HepG2 (cell line): ENCODE results near the gene KRTAP10-6. TPM values are rescaled to one million over a fixed set of nuclear protein-coding genes. Genes with fewer than 3 reads are reported as not detected.

Experiments
- NRL ChIP-seq: sonication (generic); formaldehyde crosslinking; IDR thresholded peaks from 2 replicates; pipeline ENCODE4 v1.5.0; 2020; ENCODE audit warnings: missing genetic modification reagents, mild to moderate bottlenecking, moderate library complexity, borderline replicate concordance
- SETDB1 ChIP-seq: sonication (generic); formaldehyde crosslinking; IDR thresholded peaks from 2 replicates; pipeline ENCODE4 v1.5.1; 2020; ENCODE audit warnings: missing genetic modification reagents, mild to moderate bottlenecking, borderline replicate concordance
- SKI ChIP-seq: fragments of 450-650 bp; IDR thresholded peaks from one replicate; pipeline ENCODE4 v1.6.1; 2018; ENCODE audit warnings: mild to moderate bottlenecking; ENCODE audit not compliant: partially characterized antibody
- SP2 ChIP-seq: sonication (generic); formaldehyde crosslinking; IDR thresholded peaks from 2 replicates; pipeline ENCODE4 v1.5.1; 2020; ENCODE audit warnings: mild to moderate bottlenecking, missing genetic modification reagents
- TOPORS ChIP-seq: sonication (generic); formaldehyde crosslinking; IDR thresholded peaks from 2 replicates; pipeline ENCODE4 v1.8.0; 2023; ENCODE audit warnings: mild to moderate bottlenecking, missing genetic modification reagents
- U2AF2 ChIP-seq: fragments of 200-400 bp; formaldehyde crosslinking; IDR thresholded peaks from 2 replicates; pipeline ENCODE4 v1.6.1; 2017; ENCODE audit warnings: low read depth, mild to moderate bottlenecking, low read length
- ZNF816 ChIP-seq: sonication (generic); formaldehyde crosslinking; IDR thresholded peaks from 2 replicates; pipeline ENCODE4 v1.8.0; 2022; ENCODE audit warnings: missing genetic modification reagents, mild to moderate bottlenecking, borderline replicate concordance
- ZSCAN21 ChIP-seq: sonication (generic); formaldehyde crosslinking; IDR thresholded peaks from 2 replicates; pipeline ENCODE4 v1.8.0; 2022; ENCODE audit warnings: mild to moderate bottlenecking, missing genetic modification reagents, moderate library complexity, borderline replicate concordance
- polyA plus RNA-seq, 8 experiments: library from polyadenylated mRNA; depleted of rRNA in 3 of 8; stranded (reverse) in 7 of 8; unstranded in 1 of 8; fragments of >200 nt; fragmentation: Illumina TruSeq in 4 of 8; extraction: Trizol in 4 of 8; gene quantifications; 2 replicates each; pipeline versions ENCODE4 v1.2.1 to v1.2.3, GENCODE V29; 2011 to 2016; ENCODE audit warnings: low read depth in 4 of 8, missing spikeins in 1 of 8, mixed read lengths in 1 of 8; ENCODE audit not compliant: insufficient read depth in 1 of 8
- total RNA-seq, 5 experiments: library from RNA; depleted of rRNA; stranded (reverse); fragments of >200 nt; fragmentation: Illumina TruSeq; extraction: Trizol; gene quantifications; 2 replicates each; pipeline ENCODE4 v1.2.3, GENCODE V29; 2016; ENCODE audit warnings: low read depth in 1 of 5
- TF ChIP-seq, protein P1 (sequence below): sonication (generic); formaldehyde crosslinking; IDR thresholded peaks from 2 replicates; pipeline ENCODE4 v1.5.1; 2020; ENCODE audit warnings: mild to moderate bottlenecking, missing genetic modification reagents
- TF ChIP-seq, protein P2 (sequence below): sonication (generic); formaldehyde crosslinking; IDR thresholded peaks from 2 replicates; pipeline ENCODE4 v1.5.0; 2020; ENCODE audit warnings: missing genetic modification reagents

Gene KRTAP10-6
- total and polyA plus RNA-seq, 2 of the 13 experiments (the other 11 are each of a cell fraction or from before 2014, with no cell fraction given), result not detected

DNA sequence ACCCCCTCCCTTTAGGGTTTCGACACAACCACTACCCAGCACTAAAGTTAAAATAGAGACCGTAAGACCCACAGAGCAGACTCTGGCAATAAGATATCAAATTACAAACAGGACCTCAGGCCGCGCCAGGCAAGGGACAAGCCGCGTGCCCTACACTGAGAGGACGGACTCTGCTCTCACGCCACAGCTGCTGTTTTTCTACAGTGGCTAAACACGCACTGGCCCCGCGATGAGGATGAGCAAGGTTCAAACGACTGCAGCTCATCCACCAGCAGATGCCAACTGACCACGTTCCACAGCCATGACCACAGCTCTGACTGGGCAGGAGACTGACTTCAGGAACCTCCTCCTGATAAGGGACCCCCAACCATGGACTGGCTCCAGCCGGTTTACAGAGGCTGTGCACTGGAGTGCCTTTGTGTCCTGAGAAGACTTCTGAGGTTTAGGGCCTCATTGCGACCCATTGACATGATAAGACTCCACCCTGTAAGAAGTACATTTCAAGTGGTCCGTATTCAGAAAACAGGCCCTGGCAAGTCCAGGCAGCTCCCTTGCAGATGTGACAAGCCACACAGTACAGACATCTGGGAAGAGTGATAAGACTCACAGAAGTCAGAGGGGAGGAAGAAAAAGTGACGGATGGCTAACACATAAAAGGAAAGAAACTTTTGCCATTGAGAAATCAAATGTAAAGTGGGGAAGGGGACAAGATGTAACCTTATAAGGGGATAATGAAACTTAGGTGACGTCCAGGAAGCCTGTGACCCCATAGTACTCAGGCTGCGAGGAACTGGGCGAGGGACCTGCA lies 1.5 kb upstream of the KRTAP10-6 start (continued):
- TF ChIP-seq SP2 (CRISPR knock-in tag) (peak; percentile 21; the same call in 1 of the 2 replicates), TOPORS (CRISPR knock-in tag) (0 out of 2 replicates have a peak, but pooled peaks have one; percentile 66), SKI (peak; percentile 73), ZNF816 (peak; percentile 80; the same call in 1 of the 2 replicates), ZSCAN21 (CRISPR knock-in tag) (peak; percentile 71), U2AF2 (no peak), SETDB1 (CRISPR knock-in tag) (peak; percentile 79; the same call in 1 of the 2 replicates), NRL (CRISPR knock-in tag) (peak; percentile 84; the same call in 1 of the 2 replicates)
- TF ChIP-seq, protein P1, sequence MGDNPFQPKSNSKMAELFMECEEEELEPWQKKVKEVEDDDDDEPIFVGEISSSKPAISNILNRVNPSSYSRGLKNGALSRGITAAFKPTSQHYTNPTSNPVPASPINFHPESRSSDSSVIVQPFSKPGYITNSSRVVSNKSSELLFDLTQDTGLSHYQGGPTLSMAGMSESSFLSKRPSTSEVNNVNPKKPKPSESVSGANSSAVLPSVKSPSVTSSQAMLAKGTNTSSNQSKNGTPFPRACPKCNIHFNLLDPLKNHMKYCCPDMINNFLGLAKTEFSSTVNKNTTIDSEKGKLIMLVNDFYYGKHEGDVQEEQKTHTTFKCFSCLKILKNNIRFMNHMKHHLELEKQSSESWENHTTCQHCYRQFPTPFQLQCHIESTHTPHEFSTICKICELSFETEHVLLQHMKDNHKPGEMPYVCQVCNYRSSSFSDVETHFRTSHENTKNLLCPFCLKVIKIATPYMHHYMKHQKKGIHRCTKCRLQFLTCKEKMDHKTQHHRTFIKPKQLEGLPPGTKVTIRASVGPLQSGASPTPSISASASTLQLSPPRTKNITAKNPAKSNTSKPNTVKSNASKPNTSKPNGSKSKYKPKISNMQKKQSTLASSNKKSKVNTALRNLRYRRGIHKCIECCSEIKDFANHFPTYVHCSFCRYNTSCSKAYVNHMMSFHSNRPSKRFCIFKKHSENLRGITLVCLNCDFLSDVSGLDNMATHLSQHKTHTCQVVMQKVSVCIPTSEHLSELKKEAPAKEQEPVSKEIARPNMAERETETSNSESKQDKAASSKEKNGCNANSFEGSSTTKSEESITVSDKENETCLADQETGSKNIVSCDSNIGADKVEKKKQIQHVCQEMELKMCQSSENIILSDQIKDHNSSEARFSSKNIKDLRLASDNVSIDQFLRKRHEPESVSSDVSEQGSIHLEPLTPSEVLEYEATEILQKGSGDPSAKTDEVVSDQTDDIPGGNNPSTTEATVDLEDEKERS (CRISPR knock-in tag), result 0 out of 2 replicates have a peak, but pooled peaks have one; percentile 51
- TF ChIP-seq, protein P2, sequence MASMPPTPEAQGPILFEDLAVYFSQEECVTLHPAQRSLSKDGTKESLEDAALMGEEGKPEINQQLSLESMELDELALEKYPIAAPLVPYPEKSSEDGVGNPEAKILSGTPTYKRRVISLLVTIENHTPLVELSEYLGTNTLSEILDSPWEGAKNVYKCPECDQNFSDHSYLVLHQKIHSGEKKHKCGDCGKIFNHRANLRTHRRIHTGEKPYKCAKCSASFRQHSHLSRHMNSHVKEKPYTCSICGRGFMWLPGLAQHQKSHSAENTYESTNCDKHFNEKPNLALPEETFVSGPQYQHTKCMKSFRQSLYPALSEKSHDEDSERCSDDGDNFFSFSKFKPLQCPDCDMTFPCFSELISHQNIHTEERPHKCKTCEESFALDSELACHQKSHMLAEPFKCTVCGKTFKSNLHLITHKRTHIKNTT (CRISPR knock-in tag), result no peak
